A549 (cell line): Measurements from ENCODE around the gene MAPT. TPM values are rescaled to one million over a fixed set of nuclear protein-coding genes. Genes with fewer than 3 reads are reported as not detected.

Source experiments
- ATAC-seq, 2 experiments: fragments of 200-7000 bp in 1 of 2; fragments of >200 bp in 1 of 2; cut with Nextera tagmentation in 1 of 2; cut with Tn5 transposase in 1 of 2; 3 replicates each; pipeline versions ENCODE4 v1.8.0 to v1.9.1; 2018 to 2020; ENCODE audit warnings: mild to moderate bottlenecking in 1 of 2, moderate library complexity in 1 of 2
- CTCF ChIA-PET: fragments of 300-600 bp; sonication (Branson Sonifier 250); formaldehyde crosslinking; extraction: SDS; loops from one replicate; lab custom pipeline; 2021; ENCODE audit warnings: antibody characterized with exemption, inconsistent platforms; lab: Yijun Ruan, JAX
- POLR2A ChIA-PET: fragments of 350-600 bp; formaldehyde crosslinking; extraction: SDS; loops from one replicate; lab custom pipeline; 2021; ENCODE audit warnings: antibody characterized with exemption, inconsistent platforms; lab: Yijun Ruan, JAX
- DNase-seq, 2 experiments: peaks; one replicate each; pipeline versions ENCODE4 v3.0.0 to v3.0.0-alpha.2; 2011 to 2016; ENCODE audit warnings: low read depth in 1 of 2, low spot score in 1 of 2
- FAIRE-seq: peaks from 2 replicates; lab custom pipeline; 2011; peaks lifted over from hg19 to GRCh38; lab: Jason Lieb, UNC
- H3K27ac ChIP-seq, 2 experiments: fragments of >200 bp; sonication (Bioruptor Twin); formaldehyde crosslinking; 3 replicates each; pipeline ENCODE4 v1.5.1; 2016 to 2017
- H3K4me1 ChIP-seq: fragments of >200 bp; sonication (Bioruptor Twin); formaldehyde crosslinking; 3 replicates; pipeline ENCODE4 v1.6.1; 2016
- H3K4me2 ChIP-seq: fragments of >200 bp; sonication (Bioruptor Twin); formaldehyde crosslinking; 3 replicates; pipeline ENCODE4 v1.6.1; 2016
- H3K4me3 ChIP-seq: fragments of >200 bp; sonication (Bioruptor Twin); formaldehyde crosslinking; 3 replicates; pipeline ENCODE4 v1.5.1; 2016
- H3K9me3 ChIP-seq: fragments of >200 bp; sonication (Bioruptor Twin); formaldehyde crosslinking; 3 replicates; pipeline ENCODE4 v1.6.1; 2016
- BHLHE40 ChIP-seq: IDR thresholded peaks from 2 replicates; pipeline ENCODE4 v1.6.1; 2012; ENCODE audit warnings: low read depth, low read length, inconsistent platforms
- CEBPB ChIP-seq, 2 experiments: fragments of >200 bp in 1 of 2; sonication (Bioruptor Twin) in 1 of 2; formaldehyde crosslinking in 1 of 2; IDR thresholded peaks; 2 replicates each; pipeline ENCODE4 v1.6.1; 2012 to 2016
- CHD2 ChIP-seq: fragments of 150-350 bp; IDR thresholded peaks from 2 replicates; pipeline ENCODE4 v1.6.1; 2014; ENCODE audit warnings: low read length; ENCODE audit not compliant: partially characterized antibody
- CTCF ChIP-seq: fragments of >200 bp; sonication (Bioruptor Twin); formaldehyde crosslinking; IDR thresholded peaks from 3 replicates; pipeline ENCODE4 v1.5.1; 2016
- E2F6 ChIP-seq: IDR thresholded peaks from 2 replicates; pipeline ENCODE4 v1.6.1; 2012; ENCODE audit warnings: low read depth, borderline replicate concordance
- EHF ChIP-seq: fragments of 250-450 bp; sonication (Bioruptor Pico); IDR thresholded peaks from 2 replicates; pipeline ENCODE4 v1.5.0; 2020; ENCODE audit warnings: mild to moderate bottlenecking
- ELK1 ChIP-seq: fragments of 150-350 bp; IDR thresholded peaks from 2 replicates; pipeline ENCODE4 v1.6.1; 2014; ENCODE audit warnings: low read depth, mild to moderate bottlenecking, low read length
- EP300 ChIP-seq, 2 experiments: fragments of >200 bp; sonication (Bioruptor Twin); formaldehyde crosslinking; IDR thresholded peaks; 2 replicates in 1 of 2; 3 replicates in 1 of 2; pipeline ENCODE4 v1.6.1; 2016 to 2017
- ESRRA ChIP-seq: fragments of 150-350 bp; IDR thresholded peaks from 2 replicates; pipeline ENCODE4 v1.6.1; 2014; ENCODE audit warnings: mild to moderate bottlenecking, low read length, borderline replicate concordance
- FOSL2 ChIP-seq, 2 experiments: fragments of 450-650 bp in 1 of 2; fragments of >200 bp in 1 of 2; sonication (Bioruptor Twin) in 1 of 2; formaldehyde crosslinking; IDR thresholded peaks; 2 replicates each; pipeline versions ENCODE4 v1.5.0 to v1.6.1; 2016 to 2020; ENCODE audit warnings: mild to moderate bottlenecking in 1 of 2, moderate library complexity in 1 of 2
- FOXS1 ChIP-seq: fragments of 250-450 bp; sonication (Bioruptor Pico); IDR thresholded peaks from 2 replicates; pipeline ENCODE4 v1.5.0; 2020; ENCODE audit warnings: mild to moderate bottlenecking, moderate library complexity
- GATA3 ChIP-seq: IDR thresholded peaks from 2 replicates; pipeline ENCODE4 v1.6.1; 2012; ENCODE audit warnings: borderline replicate concordance
- HES2 ChIP-seq: fragments of >200 bp; sonication (Bioruptor Twin); formaldehyde crosslinking; IDR thresholded peaks from 2 replicates; pipeline ENCODE4 v1.6.1; 2016
- HOXA7 ChIP-seq: fragments of 250-450 bp; sonication (Bioruptor Pico); IDR thresholded peaks from 2 replicates; pipeline ENCODE4 v1.5.0; 2020; ENCODE audit warnings: mild to moderate bottlenecking, moderate library complexity
- JUN ChIP-seq, 2 experiments: fragments of >200 bp; sonication (Bioruptor Twin); formaldehyde crosslinking; IDR thresholded peaks; 2 replicates in 1 of 2; 3 replicates in 1 of 2; pipeline ENCODE4 v1.6.1; 2016 to 2017
- KDM1A ChIP-seq: fragments of 200-600 bp; sonication (generic); IDR thresholded peaks from 2 replicates; pipeline ENCODE4 v1.6.1; 2016; ENCODE audit warnings: low read depth, mild to moderate bottlenecking
- MAX ChIP-seq: IDR thresholded peaks from 2 replicates; pipeline ENCODE4 v1.6.1; 2012
- NR3C1 ChIP-seq: fragments of >200 bp; sonication (Bioruptor Twin); formaldehyde crosslinking; IDR thresholded peaks from 3 replicates; pipeline ENCODE4 v1.6.1; 2017
- PBX3 ChIP-seq: IDR thresholded peaks from 2 replicates; pipeline ENCODE4 v1.6.1; 2012
- POLR2A ChIP-seq: IDR thresholded peaks from 2 replicates; pipeline ENCODE4 v1.6.1; 2012; ENCODE audit warnings: mild to moderate bottlenecking, low read length
- REST ChIP-seq: fragments of 200-600 bp; sonication (generic); IDR thresholded peaks from 2 replicates; pipeline ENCODE4 v1.6.1; 2016; ENCODE audit warnings: antibody characterized with exemption, mild to moderate bottlenecking, moderate library complexity
- RFX5 ChIP-seq: fragments of 450-650 bp; IDR thresholded peaks from 2 replicates; pipeline ENCODE4 v1.7.1; 2014; ENCODE audit warnings: antibody characterized with exemption, mild to moderate bottlenecking, moderate library complexity
- TFCP2L1 ChIP-seq: fragments of 250-450 bp; sonication (Bioruptor Pico); IDR thresholded peaks from 2 replicates; pipeline ENCODE4 v1.5.0; 2021; ENCODE audit warnings: mild to moderate bottlenecking
- TP53 ChIP-seq: fragments of 250-450 bp; sonication (Bioruptor Pico); IDR thresholded peaks from 2 replicates; pipeline ENCODE4 v1.5.0; 2021; ENCODE audit warnings: mild to moderate bottlenecking, moderate library complexity
- USF2 ChIP-seq: fragments of 450-650 bp; IDR thresholded peaks from 2 replicates; pipeline ENCODE4 v1.6.1; 2014; ENCODE audit warnings: antibody characterized with exemption
- WGBS: methylation state at CpG from one replicate; pipeline ENCODE4 v1.1.6; 2017; ENCODE audit errors: missing lambda C conversion rate; 5-methylcytosine and 5-hydroxymethylcytosine counted together
- polyA plus RNA-seq, 4 experiments: library from polyadenylated mRNA; depleted of rRNA in 3 of 4; stranded (reverse); fragments of >200 nt; fragmentation: RNase III in 1 of 4; extraction: RNeasy Plus Mini Kit Qiagen cat#74134 plus additional on column Dnase treatment in 1 of 4; gene quantifications; 2 replicates in 3 of 4; 3 replicates in 1 of 4; pipeline ENCODE4 v1.2.3, GENCODE V29; 2011 to 2017

The MAPT gene
- polyA plus RNA-seq, 2 of the 4 experiments (the other 2 are of a cell fraction), result 1.2 to 1.6 TPM

- TF ChIP-seq REST, result no peak
- no peak for TF ChIP-seq EHF
Observed at GRCh38 chr17:46008591-46008990, 114.2 kb downstream of the MAPT start (continued).

- WGBS, result 26% methylated on average over 33 of the region's 33 CpGs
- DNase-seq (peak; percentile 73 to 84), FAIRE-seq (peak; percentile 46), ATAC-seq (peak; percentile 84 to 85)
- Histone ChIP-seq H3K4me1 (peaks cover 8% of the 10 kb centered on the region; the same call in 2 of the 3 replicates), H3K9me3 (no peaks in the 10 kb centered on the region), H3K27ac (peak overlapping the region in 1 of 2 experiments; percentile 27; a peak in 2 of 6 replicates), H3K4me2 (peak overlapping the region; percentile 98), H3K4me3 (peak overlapping the region; percentile 39)
- ChIA-PET POLR2A (no interaction called here), CTCF (interaction anchor here (0.6 to 13.0 kb wide), 26 partner anchors 8 to 369 kb away, joined by 3 to 127 read pairs (median 5); partner anchors contain the start of gene KANSL1)
- TF ChIP-seq FOSL2 (IDR thresholded peaks at IDR 0.05) (no peak), FOSL2 (CRISPR knock-in tag; IDR thresholded peaks at IDR 0.05) (peak; percentile 60), ELK1 (no peak), HES2 (no peak), KDM1A (no peak), E2F6 (0 out of 2 replicates have a peak, but pooled peaks have one; percentile 37), POLR2A (no peak), JUN (IDR thresholded peaks at IDR 0.05) (no peak), HOXA7 (CRISPR knock-in tag) (no peak), USF2 (no peak), CTCF (no peak), MAX (0 out of 2 replicates have a peak, but pooled peaks have one; percentile 37), ESRRA (no peak), RFX5 (no peak), CEBPB (IDR thresholded peaks at IDR 0.05) (no peak), TFCP2L1 (CRISPR knock-in tag) (no peak), EP300 (IDR thresholded peaks at IDR 0.05) (no peak), CHD2 (no peak), FOXS1 (CRISPR knock-in tag) (no peak), TP53 (CRISPR knock-in tag) (no peak), NR3C1 (no peak), GATA3 (no peak), PBX3 (peak; percentile 84), BHLHE40 (no peak)
Observed at GRCh38 chr17:46009681-46010596, 115.6 kb downstream of the MAPT start.
